B cell (primary cell): ENCODE measurements around the gene PNKP. TPM values are rescaled to one million over a fixed set of nuclear protein-coding genes. Genes with fewer than 3 reads are reported as not detected.
A peak's percentile ranks its signal among the peaks of the same experiment; 100 is the strongest.

Experiments used
- ATAC-seq: fragments of 200-7000 bp; cut with Tn5 transposase; one replicate; pipeline ENCODE4 v1.10.0; 2021; ENCODE audit warnings: low read depth, mild to moderate bottlenecking, moderate number of reproducible peaks, moderate library complexity
- CTCF ChIA-PET: fragments of 350-600 bp; sonication (Branson Sonifier 250); formaldehyde crosslinking; loops from one replicate; lab custom pipeline; 2021; ENCODE audit warnings: antibody characterized with exemption, inconsistent platforms; lab: Charles Lee
- POLR2A ChIA-PET: fragments of 350-600 bp; sonication (Branson Sonifier 250); formaldehyde crosslinking; loops from one replicate; lab custom pipeline; 2021; ENCODE audit warnings: antibody characterized with exemption; lab: Charles Lee
- DNase-seq: peaks from one replicate; pipeline ENCODE4 v3.0.0; 2013
- H2AFZ ChIP-seq: 2 replicates; pipeline ENCODE4 v1.6.1; 2012; ENCODE audit warnings: mild to moderate bottlenecking, low read depth, low read length; ENCODE audit not compliant: insufficient read depth, poor library complexity, severe bottlenecking
- H3K27ac ChIP-seq, 2 donors: 1 replicate in 1 of 2; 2 replicates in 1 of 2; pipeline ENCODE4 v1.5.1; 2012 to 2013; ENCODE audit warnings: low read length in 2 of 2, mild to moderate bottlenecking in 2 of 2, moderate library complexity in 1 of 2
- H3K27me3 ChIP-seq, 4 experiments: fragments of 200-600 bp in 1 of 4; sonication (generic) in 1 of 4; replicated peaks in 1 of 4; 1 replicate in 2 of 4; 2 replicates in 2 of 4; pipeline versions ENCODE4 v1.6.1 to v1.7.0; 2013 to 2016; ENCODE audit warnings: low read length in 3 of 4, mild to moderate bottlenecking in 2 of 4, mixed read lengths in 1 of 4, moderate library complexity in 1 of 4; ENCODE audit not compliant: insufficient read depth in 4 of 4, control insufficient read depth in 3 of 4; ENCODE audit errors: control extremely low read depth in 1 of 4
- H3K36me3 ChIP-seq, 2 experiments: replicated peaks in 1 of 2; 1 replicate in 1 of 2; 2 replicates in 1 of 2; pipeline versions ENCODE4 v1.6.1 to v1.7.1; 2013; ENCODE audit warnings: low read length in 1 of 2; ENCODE audit not compliant: insufficient read depth in 2 of 2, control insufficient read depth in 1 of 2; ENCODE audit errors: control extremely low read depth in 1 of 2, extremely low read depth in 1 of 2
- H3K4me1 ChIP-seq, 2 donors: fragments of 200-600 bp in 1 of 2; sonication (generic) in 1 of 2; 1 replicate in 1 of 2; 2 replicates in 1 of 2; pipeline versions ENCODE4 v1.5.1 to v1.6.1; 2013 to 2017; ENCODE audit warnings: low read length in 2 of 2; ENCODE audit not compliant: control insufficient read depth in 2 of 2, insufficient read depth in 2 of 2
- H3K4me2 ChIP-seq: replicated peaks from 2 replicates; pipeline ENCODE3; 2012; ENCODE audit warnings: mild to moderate bottlenecking, low read depth, low read length; ENCODE audit not compliant: poor library complexity, severe bottlenecking
- H3K4me3 ChIP-seq, 5 experiments: fragments of 200-600 bp in 1 of 5; sonication (generic) in 1 of 5; 1 replicate in 3 of 5; 2 replicates in 2 of 5; pipeline versions ENCODE4 v1.5.1 to v1.7.0; 2011 to 2016; ENCODE audit warnings: low read length in 4 of 5, mild to moderate bottlenecking in 4 of 5, low read depth in 2 of 5, control low read depth in 1 of 5, moderate library complexity in 1 of 5; ENCODE audit not compliant: insufficient read depth in 1 of 5; ENCODE audit errors: control extremely low read depth in 1 of 5, extremely low read depth in 1 of 5
- H3K79me2 ChIP-seq: fragments of 200-600 bp; sonication (generic); one replicate; pipeline ENCODE4 v1.6.0; 2016; ENCODE audit warnings: low read length; ENCODE audit not compliant: control insufficient read depth, insufficient read depth
- H3K9ac ChIP-seq: fragments of 200-600 bp; sonication (generic); 2 replicates; pipeline ENCODE4 v1.6.1; 2017; ENCODE audit warnings: mild to moderate bottlenecking, low read length, moderate library complexity
- H3K9me3 ChIP-seq, 3 donors: one replicate each; pipeline versions ENCODE4 v1.6.1 to v1.7.1; 2013; ENCODE audit warnings: low read length in 2 of 3; ENCODE audit not compliant: control insufficient read depth in 2 of 3, insufficient read depth in 1 of 3; ENCODE audit errors: control extremely low read depth in 1 of 3
- H4K20me1 ChIP-seq: 2 replicates; pipeline ENCODE4 v1.6.0; 2012; ENCODE audit warnings: mild to moderate bottlenecking, low read length; ENCODE audit not compliant: insufficient read depth, control insufficient read depth, poor library complexity, severe bottlenecking
- H3K27ac Mint-ChIP-seq: one replicate; pipeline ENCODE4 v1.8.0; 2021; ENCODE audit warnings: mixed read lengths
- H3K27me3 Mint-ChIP-seq: one replicate; pipeline ENCODE4 v1.8.0; 2021; ENCODE audit warnings: mixed read lengths
- H3K4me1 Mint-ChIP-seq: one replicate; pipeline ENCODE4 v1.8.0; 2021; ENCODE audit warnings: mixed read lengths
- H3K4me3 Mint-ChIP-seq: one replicate; pipeline ENCODE4 v1.8.0; 2021; ENCODE audit warnings: mixed read lengths
- H3K9me3 Mint-ChIP-seq: one replicate; pipeline ENCODE4 v1.8.0; 2022; ENCODE audit warnings: mixed read lengths; ENCODE audit not compliant: insufficient read depth
- EZH2 ChIP-seq: IDR thresholded peaks from 2 replicates; pipeline ENCODE4 v1.6.1; 2012; ENCODE audit warnings: borderline replicate concordance, low read depth, mild to moderate bottlenecking, moderate library complexity, low read length; ENCODE audit not compliant: insufficient read depth, poor library complexity, severe bottlenecking
- WGBS: methylation state at CpG from one replicate; pipeline ENCODE4 v1.1.5; 2013; ENCODE audit warnings: missing lambda C conversion rate; ENCODE audit not compliant: insufficient coverage; 5-methylcytosine and 5-hydroxymethylcytosine counted together
- intact Hi-C: fragments of 100-400 bp; cut with micrococcal nuclease; formaldehyde crosslinking; loops from one replicate; pipeline ENCODE4 v1.10.0; 2022
- polyA plus RNA-seq: library from polyadenylated mRNA; depleted of rRNA; stranded (reverse); fragments of >200 nt; gene quantifications from 2 replicates; pipeline ENCODE4 v1.2.3, GENCODE V29; 2012
- total RNA-seq, 2 donors: library from RNA; stranded (reverse); fragments of 120-200 nt in 1 of 2; gene quantifications; 1 replicate in 1 of 2; 2 replicates in 1 of 2; pipeline versions ENCODE4 v1.2.3 to v1.2.4, GENCODE V29; 2013 to 2022
- TF ChIP-seq, protein P1 (sequence below): fragments of 200-600 bp; IDR thresholded peaks from one replicate; pipeline ENCODE4 v1.8.0; 2022; ENCODE audit warnings: antibody characterized with exemption, mild to moderate bottlenecking

The PNKP gene
- total and polyA plus RNA-seq, 2 donors (not counting 1 experiment from before 2014, with no cell fraction given) = 173 to 274 TPM

GRCh38 chr19:49862391-49863253 is 4.8 kb downstream of the PNKP start:
- H3K9me3 ChIP-seq = peaks cover 0 to 3% (median 0%) of the 10 kb centered on the region in 3 donors
- TF ChIP-seq, protein P1, sequence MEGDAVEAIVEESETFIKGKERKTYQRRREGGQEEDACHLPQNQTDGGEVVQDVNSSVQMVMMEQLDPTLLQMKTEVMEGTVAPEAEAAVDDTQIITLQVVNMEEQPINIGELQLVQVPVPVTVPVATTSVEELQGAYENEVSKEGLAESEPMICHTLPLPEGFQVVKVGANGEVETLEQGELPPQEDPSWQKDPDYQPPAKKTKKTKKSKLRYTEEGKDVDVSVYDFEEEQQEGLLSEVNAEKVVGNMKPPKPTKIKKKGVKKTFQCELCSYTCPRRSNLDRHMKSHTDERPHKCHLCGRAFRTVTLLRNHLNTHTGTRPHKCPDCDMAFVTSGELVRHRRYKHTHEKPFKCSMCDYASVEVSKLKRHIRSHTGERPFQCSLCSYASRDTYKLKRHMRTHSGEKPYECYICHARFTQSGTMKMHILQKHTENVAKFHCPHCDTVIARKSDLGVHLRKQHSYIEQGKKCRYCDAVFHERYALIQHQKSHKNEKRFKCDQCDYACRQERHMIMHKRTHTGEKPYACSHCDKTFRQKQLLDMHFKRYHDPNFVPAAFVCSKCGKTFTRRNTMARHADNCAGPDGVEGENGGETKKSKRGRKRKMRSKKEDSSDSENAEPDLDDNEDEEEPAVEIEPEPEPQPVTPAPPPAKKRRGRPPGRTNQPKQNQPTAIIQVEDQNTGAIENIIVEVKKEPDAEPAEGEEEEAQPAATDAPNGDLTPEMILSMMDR = no peak
- no peak for TF ChIP-seq EZH2
- DNase-seq = peak; percentile 35
- no peak overlapping the region for H3K4me2 ChIP-seq
- H3K4me3 ChIP-seq = no peak overlapping the region
- peaks cover 0 to 62% of the 10 kb centered on the region in 2 experiments for H3K36me3 ChIP-seq
- H3K27ac Mint-ChIP-seq = no peak overlapping the region
- ChIA-PET POLR2A (interaction anchor here (0.6 kb wide), 1 partner anchor 224 kb away, joined by 4 read pairs; no protein-coding TSS in a partner anchor), CTCF (interaction anchor here (0.9 kb wide), 1 partner anchor 11 kb away, joined by 3 read pairs; no protein-coding TSS in a partner anchor)
- no peak overlapping the region for H3K4me3 Mint-ChIP-seq
- H3K79me2 ChIP-seq = peaks cover 45% of the 10 kb centered on the region
- H3K9me3 Mint-ChIP-seq = no peaks in the 10 kb centered on the region
- peaks cover 33% of the 10 kb centered on the region for H3K4me1 Mint-ChIP-seq
- H4K20me1 ChIP-seq = peaks cover 76% of the 10 kb centered on the region
- peaks cover 9 to 21% of the 10 kb centered on the region in 2 donors for H3K4me1 ChIP-seq
- intact Hi-C loops = no loop called here
- H3K27ac ChIP-seq = no peak overlapping the region
- WGBS = 95% methylated on average over 46 of the region's 49 CpGs
- no peak for ATAC-seq
- no peak overlapping the region for H3K9ac ChIP-seq
- no peaks in the 10 kb centered on the region for H3K27me3 ChIP-seq
- H2AFZ ChIP-seq = no peak overlapping the region
- H3K27me3 Mint-ChIP-seq = no peaks in the 10 kb centered on the region
